IMR-90 (cell line): ENCODE measurements around the gene TOMM20. TPM values are rescaled to one million over a fixed set of nuclear protein-coding genes. Genes with fewer than 3 reads are reported as not detected.

Source experiments
- ATAC-seq: fragments of 200-7000 bp; cut with Tn5 transposase; 2 replicates; pipeline ENCODE4 v1.9.1; 2020; ENCODE audit warnings: low read depth, mild to moderate bottlenecking, moderate library complexity
- BruUV-seq: library from RNA; stranded (reverse); fragments of 400-500 nt; replicated peaks from 2 replicates; lab custom pipeline; 2021; lab: Mats Ljungman, UMichigan
- CTCF ChIA-PET: fragments of 300-600 bp; formaldehyde crosslinking; extraction: SDS; loops from one replicate; lab custom pipeline; 2021; ENCODE audit warnings: antibody characterized with exemption; lab: Yijun Ruan, JAX
- POLR2A ChIA-PET: fragments of 300-600 bp; sonication (Branson Sonifier 250); formaldehyde crosslinking; loops from one replicate; lab custom pipeline; 2022; ENCODE audit warnings: antibody characterized with exemption; ENCODE audit not compliant: unreplicated experiment; lab: Charles Lee
- DNase-seq: peaks from one replicate; pipeline ENCODE4 v3.0.0; 2013
- H2AFZ ChIP-seq: replicated peaks from 2 replicates; pipeline ENCODE3; 2013; ENCODE audit warnings: low read length, mild to moderate bottlenecking; ENCODE audit not compliant: poor library complexity
- H2AK5ac ChIP-seq: 2 replicates; pipeline ENCODE4 v1.6.1; 2013; ENCODE audit warnings: low read depth, low read length, inconsistent platforms
- H2AK9ac ChIP-seq: replicated peaks from 2 replicates; pipeline ENCODE3; 2013; ENCODE audit warnings: mild to moderate bottlenecking, low read depth, low read length, moderate library complexity; ENCODE audit not compliant: poor library complexity
- H2BK120ac ChIP-seq: 2 replicates; pipeline ENCODE4 v1.6.1; 2013; ENCODE audit warnings: low read depth, low read length, inconsistent platforms
- H2BK15ac ChIP-seq: 3 replicates; pipeline ENCODE4 v1.6.1; 2013; ENCODE audit warnings: low read depth, low read length, inconsistent platforms
- H2BK20ac ChIP-seq: 2 replicates; pipeline ENCODE4 v1.6.1; 2013; ENCODE audit warnings: low read depth, mild to moderate bottlenecking, inconsistent platforms, low read length, moderate library complexity
- H2BK5ac ChIP-seq: 2 replicates; pipeline ENCODE4 v1.6.1; 2013; ENCODE audit warnings: mild to moderate bottlenecking, low read depth, low read length, inconsistent platforms; ENCODE audit not compliant: poor library complexity, severe bottlenecking
- H3K14ac ChIP-seq: replicated peaks from 2 replicates; pipeline ENCODE4 v1.6.1; 2013; ENCODE audit warnings: low read depth, low read length, inconsistent platforms
- H3K18ac ChIP-seq: 2 replicates; pipeline ENCODE4 v1.6.1; 2013; ENCODE audit warnings: low read depth, low read length, control low read depth
- H3K23ac ChIP-seq: 2 replicates; pipeline ENCODE4 v1.6.1; 2013; ENCODE audit warnings: low read depth, low read length, inconsistent platforms
- H3K27ac ChIP-seq: 2 replicates; pipeline ENCODE4 v1.5.1; 2013; ENCODE audit warnings: mild to moderate bottlenecking, control low read depth, low read length; ENCODE audit not compliant: insufficient read depth
- H3K27me3 ChIP-seq: 2 replicates; pipeline ENCODE4 v1.6.1; 2013; ENCODE audit warnings: low read length; ENCODE audit not compliant: control insufficient read depth, insufficient read depth
- H3K36me3 ChIP-seq: 2 replicates; pipeline ENCODE4 v1.6.1; 2013; ENCODE audit warnings: low read length, mixed read lengths; ENCODE audit not compliant: control insufficient read depth, insufficient read depth
- H3K4ac ChIP-seq: 2 replicates; pipeline ENCODE4 v1.6.1; 2013; ENCODE audit warnings: low read depth, low read length, inconsistent platforms
- H3K4me1 ChIP-seq: 2 replicates; pipeline ENCODE4 v1.6.1; 2013; ENCODE audit warnings: low read length, mixed read lengths; ENCODE audit not compliant: control insufficient read depth, insufficient read depth
- H3K4me2 ChIP-seq: 2 replicates; pipeline ENCODE4 v1.6.1; 2013; ENCODE audit warnings: low read depth, mild to moderate bottlenecking, control low read depth, low read length, moderate library complexity
- H3K4me3 ChIP-seq: 2 replicates; pipeline ENCODE4 v1.5.1; 2013; ENCODE audit warnings: low read depth, mild to moderate bottlenecking, control low read depth, low read length, moderate library complexity; ENCODE audit not compliant: insufficient read depth
- H3K56ac ChIP-seq: 2 replicates; pipeline ENCODE4 v1.6.1; 2013; ENCODE audit warnings: low read length, inconsistent platforms; ENCODE audit not compliant: insufficient read depth; ENCODE audit errors: extremely low read depth
- H3K79me1 ChIP-seq, 2 experiments: 2 replicates each; pipeline ENCODE4 v1.6.1; 2013; ENCODE audit warnings: low read length in 2 of 2, inconsistent platforms in 1 of 2, low read depth in 1 of 2
- H3K9ac ChIP-seq: 2 replicates; pipeline ENCODE4 v1.6.1; 2013; ENCODE audit warnings: low read depth, low read length, control low read depth
- H3K9me1 ChIP-seq: 2 replicates; pipeline ENCODE4 v1.6.1; 2013; ENCODE audit warnings: low read length, inconsistent platforms; ENCODE audit not compliant: insufficient read depth
- H3K9me3 ChIP-seq: 2 replicates; pipeline ENCODE4 v1.6.1; 2013; ENCODE audit warnings: low read length; ENCODE audit not compliant: control insufficient read depth, insufficient read depth
- H4K20me1 ChIP-seq: 2 replicates; pipeline ENCODE4 v1.6.1; 2013; ENCODE audit warnings: low read length, inconsistent platforms; ENCODE audit not compliant: insufficient read depth
- H4K5ac ChIP-seq: 2 replicates; pipeline ENCODE4 v1.6.1; 2013; ENCODE audit warnings: mild to moderate bottlenecking, low read depth, low read length, control low read depth
- H4K8ac ChIP-seq, 2 experiments: 2 replicates each; pipeline ENCODE4 v1.6.1; 2013; ENCODE audit warnings: low read depth in 2 of 2, low read length in 2 of 2, control low read depth in 1 of 2, inconsistent platforms in 1 of 2
- H4K91ac ChIP-seq: 2 replicates; pipeline ENCODE4 v1.6.1; 2013; ENCODE audit warnings: low read depth, low read length, inconsistent platforms; ENCODE audit not compliant: insufficient read depth
- BHLHE40 ChIP-seq: fragments of 150-350 bp; IDR thresholded peaks from 2 replicates; pipeline ENCODE4 v1.6.1; 2016; ENCODE audit warnings: mild to moderate bottlenecking, low read depth, low read length
- CEBPB ChIP-seq: IDR thresholded peaks from 2 replicates; pipeline ENCODE4 v1.6.1; 2012; ENCODE audit warnings: low read depth, low read length, improper control_type of control experiment
- CHD1 ChIP-seq: IDR thresholded peaks from 2 replicates; pipeline ENCODE4 v1.6.1; 2012; ENCODE audit warnings: low read depth, low read length, improper control_type of control experiment
- FOS ChIP-seq: fragments of 150-350 bp; IDR thresholded peaks from 2 replicates; pipeline ENCODE4 v1.6.1; 2016; ENCODE audit warnings: low read depth, low read length
- MAFK ChIP-seq: IDR thresholded peaks from 2 replicates; pipeline ENCODE4 v1.6.1; 2012; ENCODE audit warnings: low read depth, low read length, improper control_type of control experiment
- MAZ ChIP-seq: IDR thresholded peaks from 2 replicates; pipeline ENCODE4 v1.6.1; 2012; ENCODE audit warnings: low read depth, mild to moderate bottlenecking, low read length, improper control_type of control experiment, moderate library complexity, borderline replicate concordance
- MXI1 ChIP-seq: IDR thresholded peaks from 2 replicates; pipeline ENCODE4 v1.6.1; 2012; ENCODE audit warnings: low read depth, mild to moderate bottlenecking, low read length, moderate library complexity, borderline replicate concordance
- NFE2L2 ChIP-seq: fragments of 150-350 bp; IDR thresholded peaks from 2 replicates; pipeline ENCODE4 v1.6.1; 2016; ENCODE audit warnings: low read depth, mild to moderate bottlenecking, low read length
- POLR2A ChIP-seq: IDR thresholded peaks from 2 replicates; pipeline ENCODE4 v1.6.1; 2012; ENCODE audit warnings: mild to moderate bottlenecking, low read depth, low read length
- RAD21 ChIP-seq: IDR thresholded peaks from 2 replicates; pipeline ENCODE4 v1.6.1; 2012; ENCODE audit warnings: low read length, improper control_type of control experiment
- RCOR1 ChIP-seq: IDR thresholded peaks from 2 replicates; pipeline ENCODE4 v1.6.1; 2012; ENCODE audit warnings: mild to moderate bottlenecking, low read length, improper control_type of control experiment; ENCODE audit not compliant: insufficient replicate concordance
- RFX5 ChIP-seq: IDR thresholded peaks from 2 replicates; pipeline ENCODE4 v1.8.0; 2012; ENCODE audit warnings: low read depth, mild to moderate bottlenecking, low read length, moderate library complexity
- SMC3 ChIP-seq: fragments of 150-350 bp; IDR thresholded peaks from 2 replicates; pipeline ENCODE4 v1.6.1; 2016; ENCODE audit warnings: low read depth, mild to moderate bottlenecking, antibody characterized with exemption, low read length, moderate library complexity
- WGBS, 2 experiments: methylation state at CpG; one replicate each; pipeline versions ENCODE4 v1.1.5 to v1.1.7; 2013; ENCODE audit warnings: missing lambda C conversion rate in 2 of 2; ENCODE audit not compliant: insufficient read length in 1 of 2; ENCODE audit errors: extremely low coverage in 2 of 2; 5-methylcytosine and 5-hydroxymethylcytosine counted together
- dilution Hi-C: fragments of 300-500 bp; cut with HindIII; formaldehyde crosslinking; loops from one replicate; pipeline ENCODE4 v1.14.3; 2018; ENCODE audit warnings: low sequenced_read_pairs; ENCODE audit not compliant: unreplicated experiment
- in situ Hi-C: fragments of 300-500 bp; cut with MboI; formaldehyde crosslinking; loops from 3 replicates; pipeline ENCODE4 v1.14.3; 2019; ENCODE audit warnings: low sequenced_read_pairs, inconsistent platforms, mixed read lengths
- intact Hi-C: fragments of 100-400 bp; cut with micrococcal nuclease; formaldehyde crosslinking; loops from 2 replicates; pipeline ENCODE4 v1.10.0; 2022
- polyA plus RNA-seq, 3 experiments: library from polyadenylated mRNA; depleted of rRNA; stranded (reverse); fragments of >200 nt; gene quantifications; 2 replicates each; pipeline ENCODE4 v1.2.3, GENCODE V29; 2012; ENCODE audit warnings: low replicate concordance in 1 of 3
- total RNA-seq: library from RNA; depleted of rRNA; stranded (reverse); fragments of >200 nt; gene quantifications from 2 replicates; pipeline ENCODE4 v1.2.3, GENCODE V29; 2012
- TF ChIP-seq, protein P1 (sequence below): fragments of 150-350 bp; IDR thresholded peaks from 2 replicates; pipeline ENCODE4 v1.6.1; 2017; ENCODE audit warnings: mild to moderate bottlenecking, antibody characterized with exemption, low read length, low read depth
- TF ChIP-seq, protein P2 (sequence below): fragments of 150-350 bp; IDR thresholded peaks from 2 replicates; pipeline ENCODE4 v1.6.1; 2016; ENCODE audit warnings: low read depth, mild to moderate bottlenecking, low read length, moderate library complexity, borderline replicate concordance
- TF ChIP-seq, protein P3 (sequence below): conservative IDR thresholded peaks from 2 replicates; pipeline ENCODE4 v1.5.1; 2012; ENCODE audit warnings: mild to moderate bottlenecking, low read depth, low read length, improper control_type of control experiment

Gene TOMM20
- total and polyA plus RNA-seq, 2 of the 4 experiments (the other 2 are of a cell fraction), result 75.3 to 84.4 TPM

DNA sequence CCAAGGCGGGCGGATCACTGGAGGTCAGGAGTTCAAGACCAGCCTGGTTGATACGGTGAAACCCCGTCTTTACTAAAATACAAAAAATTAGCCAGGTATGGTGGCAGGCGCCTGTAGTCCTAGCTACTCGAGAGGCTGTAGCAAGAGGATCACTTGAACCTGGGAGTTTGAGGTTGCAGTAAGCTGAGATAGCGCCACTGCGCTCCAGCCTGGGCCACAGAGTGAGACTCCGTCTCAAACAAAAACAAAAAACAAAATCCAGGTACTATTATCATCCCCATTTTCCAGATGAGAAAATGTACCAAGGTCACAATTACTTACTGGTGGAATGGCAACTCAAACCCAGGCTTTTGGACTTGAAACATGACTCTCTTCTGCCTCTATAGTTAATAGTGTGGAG is 4.5 kb downstream of the TOMM20 start:
- H3K4me1 ChIP-seq, result 0 out of 2 replicates have a peak, but pooled peaks cover 1% of the 10 kb centered on the region
- no peak overlapping the region for H3K4me2 ChIP-seq
- H3K36me3 ChIP-seq, result peaks cover 9% of the 10 kb centered on the region; the same call in 1 of the 2 replicates
- H3K14ac ChIP-seq, result no peak overlapping the region
- no peak overlapping the region for H3K56ac ChIP-seq
- POLR2A ChIA-PET, result interaction anchor here (0.5 kb wide), 1 partner anchor 35 kb away, joined by 5 read pairs; no protein-coding TSS in a partner anchor
- no peak overlapping the region for H2BK5ac ChIP-seq
- intact Hi-C loops, result no loop called here
- in situ Hi-C loops, result loop anchor here (25.0 kb wide), 1 partner anchor 987 kb away; no protein-coding TSS in a partner anchor
- H3K27ac ChIP-seq, result no peak overlapping the region
- no peak overlapping the region for H3K9ac ChIP-seq
- H3K79me1 ChIP-seq, result peaks cover 0 to 22% of the 10 kb centered on the region in 2 experiments
- H2BK20ac ChIP-seq, result no peak overlapping the region
- no peaks in the 10 kb centered on the region for H3K9me1 ChIP-seq
- no peak overlapping the region for H3K23ac ChIP-seq
- H4K5ac ChIP-seq, result no peak overlapping the region
- TF ChIP-seq RCOR1, result no peak
- TF ChIP-seq MAFK, result no peak
- no peak for TF ChIP-seq BHLHE40
- no peak for TF ChIP-seq CEBPB
- TF ChIP-seq, protein P1, sequence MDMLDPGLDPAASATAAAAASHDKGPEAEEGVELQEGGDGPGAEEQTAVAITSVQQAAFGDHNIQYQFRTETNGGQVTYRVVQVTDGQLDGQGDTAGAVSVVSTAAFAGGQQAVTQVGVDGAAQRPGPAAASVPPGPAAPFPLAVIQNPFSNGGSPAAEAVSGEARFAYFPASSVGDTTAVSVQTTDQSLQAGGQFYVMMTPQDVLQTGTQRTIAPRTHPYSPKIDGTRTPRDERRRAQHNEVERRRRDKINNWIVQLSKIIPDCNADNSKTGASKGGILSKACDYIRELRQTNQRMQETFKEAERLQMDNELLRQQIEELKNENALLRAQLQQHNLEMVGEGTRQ, result no peak
- no peak for TF ChIP-seq FOS
- TF ChIP-seq POLR2A, result no peak
- no peak for TF ChIP-seq SMC3
- TF ChIP-seq RFX5, result no peak
- TF ChIP-seq, protein P2, sequence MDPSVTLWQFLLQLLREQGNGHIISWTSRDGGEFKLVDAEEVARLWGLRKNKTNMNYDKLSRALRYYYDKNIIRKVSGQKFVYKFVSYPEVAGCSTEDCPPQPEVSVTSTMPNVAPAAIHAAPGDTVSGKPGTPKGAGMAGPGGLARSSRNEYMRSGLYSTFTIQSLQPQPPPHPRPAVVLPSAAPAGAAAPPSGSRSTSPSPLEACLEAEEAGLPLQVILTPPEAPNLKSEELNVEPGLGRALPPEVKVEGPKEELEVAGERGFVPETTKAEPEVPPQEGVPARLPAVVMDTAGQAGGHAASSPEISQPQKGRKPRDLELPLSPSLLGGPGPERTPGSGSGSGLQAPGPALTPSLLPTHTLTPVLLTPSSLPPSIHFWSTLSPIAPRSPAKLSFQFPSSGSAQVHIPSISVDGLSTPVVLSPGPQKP, result no peak
- TF ChIP-seq RAD21, result no peak
- TF ChIP-seq, protein P3, sequence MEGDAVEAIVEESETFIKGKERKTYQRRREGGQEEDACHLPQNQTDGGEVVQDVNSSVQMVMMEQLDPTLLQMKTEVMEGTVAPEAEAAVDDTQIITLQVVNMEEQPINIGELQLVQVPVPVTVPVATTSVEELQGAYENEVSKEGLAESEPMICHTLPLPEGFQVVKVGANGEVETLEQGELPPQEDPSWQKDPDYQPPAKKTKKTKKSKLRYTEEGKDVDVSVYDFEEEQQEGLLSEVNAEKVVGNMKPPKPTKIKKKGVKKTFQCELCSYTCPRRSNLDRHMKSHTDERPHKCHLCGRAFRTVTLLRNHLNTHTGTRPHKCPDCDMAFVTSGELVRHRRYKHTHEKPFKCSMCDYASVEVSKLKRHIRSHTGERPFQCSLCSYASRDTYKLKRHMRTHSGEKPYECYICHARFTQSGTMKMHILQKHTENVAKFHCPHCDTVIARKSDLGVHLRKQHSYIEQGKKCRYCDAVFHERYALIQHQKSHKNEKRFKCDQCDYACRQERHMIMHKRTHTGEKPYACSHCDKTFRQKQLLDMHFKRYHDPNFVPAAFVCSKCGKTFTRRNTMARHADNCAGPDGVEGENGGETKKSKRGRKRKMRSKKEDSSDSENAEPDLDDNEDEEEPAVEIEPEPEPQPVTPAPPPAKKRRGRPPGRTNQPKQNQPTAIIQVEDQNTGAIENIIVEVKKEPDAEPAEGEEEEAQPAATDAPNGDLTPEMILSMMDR, result no peak
- no peak for TF ChIP-seq NFE2L2
- no peak for TF ChIP-seq CHD1
- TF ChIP-seq MXI1, result no peak
- TF ChIP-seq MAZ, result no peak
- H2AK5ac ChIP-seq, result no peak overlapping the region
- H2BK120ac ChIP-seq, result no peak overlapping the region
- H4K20me1 ChIP-seq, result peaks cover 78% of the 10 kb centered on the region
- H3K27me3 ChIP-seq, result no peaks in the 10 kb centered on the region
- DNase-seq (no peak), ATAC-seq (no peak)
- no peak overlapping the region for H2BK15ac ChIP-seq
- no peaks in the 10 kb centered on the region for H3K9me3 ChIP-seq
- no peak overlapping the region for H2AFZ ChIP-seq
- dilution Hi-C loops, result no loop called here
- no peak overlapping the region for H4K8ac ChIP-seq
- H4K91ac ChIP-seq, result no peak overlapping the region
- no peak overlapping the region for H3K18ac ChIP-seq
- H3K4ac ChIP-seq, result no peak overlapping the region
- BruUV-seq, result no TSS peak
- H3K4me3 ChIP-seq, result no peak overlapping the region
- H2AK9ac ChIP-seq, result no peak overlapping the region
- 100% methylated on average over 1 of the region's 9 CpGs; no CpG with 5 or more reads in 1 of the 2 experiments for WGBS, 2 experiments
- CTCF ChIA-PET, result no interaction called here
